Right atrium auricular region (tissue), 2 donors: ENCODE data around the gene CPLX1. TPM values are rescaled to one million over a fixed set of nuclear protein-coding genes. Genes with fewer than 3 reads are reported as not detected.

Experiments
- DNase-seq: peaks from one replicate; pipeline ENCODE4 v3.0.0-alpha.2; 2019; ENCODE audit warnings: low spot score
- H3K27ac ChIP-seq, 2 donors: fragments of 200-600 bp; sonication (generic); 1 replicate in 1 of 2; 2 replicates in 1 of 2; pipeline ENCODE4 v1.5.1; 2016 to 2019
- H3K27me3 ChIP-seq, 2 donors: fragments of 200-600 bp; sonication (generic); one replicate each; pipeline versions ENCODE4 v1.5.1 to v1.6.0; 2017 to 2019
- H3K36me3 ChIP-seq: fragments of 200-600 bp; sonication (generic); one replicate; pipeline ENCODE4 v1.5.1; 2016
- H3K4me1 ChIP-seq, 2 donors: fragments of 200-600 bp; sonication (generic); one replicate each; pipeline versions ENCODE4 v1.5.1 to v1.6.0; 2017 to 2019
- H3K4me3 ChIP-seq, 2 donors: fragments of 200-600 bp; sonication (generic); 1 replicate in 1 of 2; 2 replicates in 1 of 2; pipeline ENCODE4 v1.5.1; 2017 to 2019; ENCODE audit warnings: mild to moderate bottlenecking in 1 of 2, moderate library complexity in 1 of 2
- H3K9me3 ChIP-seq, 2 donors: fragments of 200-600 bp; sonication (generic); one replicate each; pipeline ENCODE4 v1.5.1; 2019
- CTCF ChIP-seq, 2 donors: fragments of 200-600 bp; sonication (generic); IDR thresholded peaks; one replicate each; pipeline ENCODE4 v1.5.1; 2019; ENCODE audit warnings: antibody characterized with exemption in 2 of 2
- total RNA-seq, 2 donors: library from RNA; depleted of rRNA; stranded (reverse); fragments of >200 nt; gene quantifications; one replicate each; pipeline ENCODE4 v1.1.0, GENCODE V29; 2016

CPLX1 gene
- total RNA-seq, 2 donors from 2014 or later, result 0.98 to 2.3 TPM

GRCh38 chr4:820230-821172 lies 5.4 kb downstream of the CPLX1 start:
- TF ChIP-seq CTCF (IDR thresholded peaks at IDR 0.05), result no peak
- no peak for DNase-seq
- H3K4me3 ChIP-seq, result no peak overlapping the region
- H3K27me3 ChIP-seq, result peaks cover 5 to 10% of the 10 kb centered on the region in 2 donors
- no peaks in the 10 kb centered on the region for H3K9me3 ChIP-seq
- no peaks in the 10 kb centered on the region for H3K36me3 ChIP-seq
- no peak overlapping the region for H3K27ac ChIP-seq
- H3K4me1 ChIP-seq, result peaks cover 0 to 9% of the 10 kb centered on the region in 2 donors

DNA sequence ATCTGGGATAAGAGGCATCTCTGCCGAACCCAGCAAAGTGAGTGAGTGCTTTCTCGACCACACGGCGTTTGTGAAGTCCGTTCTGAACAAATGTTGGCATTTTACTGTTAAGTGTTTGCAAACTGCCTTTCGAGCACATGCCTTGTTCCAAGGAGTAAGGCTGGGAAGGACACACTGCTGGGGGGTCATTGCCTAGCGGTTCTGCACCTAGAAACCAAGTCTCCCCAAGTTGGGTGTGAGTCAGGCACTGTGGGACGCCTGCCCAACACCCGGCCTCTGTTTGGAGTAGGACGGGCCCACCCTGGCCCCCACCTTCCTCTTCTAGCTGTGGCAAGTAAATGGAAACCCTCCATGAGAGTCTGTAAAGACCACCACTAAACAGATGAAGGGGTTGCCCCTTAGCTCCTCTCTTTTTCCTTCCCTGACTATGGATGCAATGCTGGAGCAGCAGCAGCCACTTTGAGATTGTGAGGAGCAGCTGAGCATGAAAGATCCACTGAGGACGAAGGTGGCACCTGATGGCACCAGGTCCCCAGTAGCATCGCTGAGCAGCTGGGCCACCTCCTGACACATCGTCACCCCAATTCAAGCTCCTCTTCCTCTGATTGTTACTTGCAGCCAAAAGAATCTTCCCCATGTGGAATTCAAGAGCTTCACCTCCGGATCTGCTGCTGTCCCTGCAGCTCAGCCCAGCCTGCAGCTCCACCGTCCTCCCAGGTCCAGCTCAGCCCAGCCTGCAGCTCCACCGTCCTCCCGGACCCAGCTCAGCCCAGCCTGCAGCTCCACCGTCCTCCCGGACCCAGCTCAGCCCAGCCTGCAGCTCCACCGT lies 6.3 kb downstream of the CPLX1 start:
- no peak overlapping the region for H3K27ac ChIP-seq
- TF ChIP-seq CTCF (IDR thresholded peaks at IDR 0.05), result no peak
- peaks cover 2% of the 10 kb centered on the region in 2 donors for H3K27me3 ChIP-seq
- no peak overlapping the region for H3K4me3 ChIP-seq
- no peaks in the 10 kb centered on the region for H3K9me3 ChIP-seq
- DNase-seq, result no peak
- H3K4me1 ChIP-seq, result peaks cover 0 to under 1% of the 10 kb centered on the region in 2 donors
- no peaks in the 10 kb centered on the region for H3K36me3 ChIP-seq

GRCh38 chr4:818106-818921 lies 7.6 kb downstream of the CPLX1 start:
- Histone ChIP-seq H3K4me1 (no peaks in the 10 kb centered on the region), H3K36me3 (no peaks in the 10 kb centered on the region), H3K27ac (no peak overlapping the region), H3K9me3 (no peaks in the 10 kb centered on the region), H3K27me3 (no peaks in the 10 kb centered on the region), H3K4me3 (no peak overlapping the region)
- no peak for DNase-seq
- no peak for TF ChIP-seq CTCF (IDR thresholded peaks at IDR 0.05)

- no peak for TF ChIP-seq CTCF (IDR thresholded peaks at IDR 0.05)
- Histone ChIP-seq H3K9me3 (no peaks in the 10 kb centered on the region), H3K27me3 (no peaks in the 10 kb centered on the region), H3K27ac (no peak overlapping the region), H3K4me3 (no peak overlapping the region), H3K36me3 (no peaks in the 10 kb centered on the region), H3K4me1 (no peaks in the 10 kb centered on the region)
- DNase-seq, result no peak
Observed at GRCh38 chr4:815464-816146, 10.3 kb downstream of the CPLX1 start.

GRCh38 chr4:814312-814850 lies 11.5 kb downstream of the CPLX1 start:
- no peak for TF ChIP-seq CTCF (IDR thresholded peaks at IDR 0.05)
- H3K27me3 ChIP-seq, result no peaks in the 10 kb centered on the region
- DNase-seq, result no peak

More at GRCh38 chr4:814312-814850, 11.5 kb downstream of the CPLX1 start:
- Histone ChIP-seq H3K4me3 (no peak overlapping the region), H3K36me3 (no peaks in the 10 kb centered on the region), H3K27ac (no peak overlapping the region), H3K9me3 (no peaks in the 10 kb centered on the region), H3K4me1 (no peaks in the 10 kb centered on the region)
